Bladder microvascular endothelial cell (primary cell): ENCODE data around the gene BRAF. TPM values are rescaled to one million over a fixed set of nuclear protein-coding genes. Genes with fewer than 3 reads are reported as not detected.

Experiments
- total RNA-seq: library from RNA; depleted of rRNA; stranded (reverse); fragments of >200 nt; gene quantifications from 2 replicates; pipeline ENCODE4 v1.2.3, GENCODE V29; 2014

The BRAF gene
- 11.2 and 30.4 TPM in 2 replicates for total RNA-seq

GRCh38 chr7:140924821-140925421 is at the start of gene BRAF:
Gene BRAF (minus strand): TSS chr7:140924929. CDS start chr7:140924703, 226 bp downstream.

GRCh38 chr7:140696680-140697446 is 227.9 kb downstream of the BRAF start, which contains the start of gene NDUFB2:
Gene NDUFB2 (plus strand): TSS chr7:140696708. CDS start chr7:140696745, 37 bp downstream.

GRCh38 chr7:140672382-140673062 is 252.2 kb downstream of the BRAF start, which contains the start of gene ADCK2:
Gene ADCK2 (plus strand): TSS chr7:140672945. CDS start chr7:140673331, 386 bp downstream.

Other genes with a start within 250 kb of the BRAF start
- gene NDUFB2, start 228.2 kb downstream of the BRAF start, total RNA-seq: 96.5 and 125 TPM in 2 replicates
- gene MRPS33, start 90.0 kb upstream of the BRAF start, total RNA-seq: 14.4 and 24.9 TPM in 2 replicates
- gene TMEM178B, start 149.1 kb upstream of the BRAF start, total RNA-seq: 0.06 and 0.16 TPM in 2 replicates